Esophagus muscularis mucosa (tissue), 3 donors: ENCODE measurements around the gene TBC1D22A.

Source experiments
- EP300 ChIP-seq: sonication (generic); formaldehyde crosslinking; IDR thresholded peaks from one replicate; pipeline ENCODE4 v1.6.1; 2017; ENCODE audit warnings: antibody characterized with exemption
- TF ChIP-seq, protein P1 (sequence below), 3 experiments: fragments of 200-600 bp in 2 of 3; fragments of 450-650 bp in 1 of 3; sonication (generic) in 2 of 3; IDR thresholded peaks; one replicate each; pipeline ENCODE4 v1.5.1; 2017 to 2019; ENCODE audit warnings: antibody characterized with exemption in 3 of 3, mild to moderate bottlenecking in 2 of 3, moderate library complexity in 1 of 3

DNA sequence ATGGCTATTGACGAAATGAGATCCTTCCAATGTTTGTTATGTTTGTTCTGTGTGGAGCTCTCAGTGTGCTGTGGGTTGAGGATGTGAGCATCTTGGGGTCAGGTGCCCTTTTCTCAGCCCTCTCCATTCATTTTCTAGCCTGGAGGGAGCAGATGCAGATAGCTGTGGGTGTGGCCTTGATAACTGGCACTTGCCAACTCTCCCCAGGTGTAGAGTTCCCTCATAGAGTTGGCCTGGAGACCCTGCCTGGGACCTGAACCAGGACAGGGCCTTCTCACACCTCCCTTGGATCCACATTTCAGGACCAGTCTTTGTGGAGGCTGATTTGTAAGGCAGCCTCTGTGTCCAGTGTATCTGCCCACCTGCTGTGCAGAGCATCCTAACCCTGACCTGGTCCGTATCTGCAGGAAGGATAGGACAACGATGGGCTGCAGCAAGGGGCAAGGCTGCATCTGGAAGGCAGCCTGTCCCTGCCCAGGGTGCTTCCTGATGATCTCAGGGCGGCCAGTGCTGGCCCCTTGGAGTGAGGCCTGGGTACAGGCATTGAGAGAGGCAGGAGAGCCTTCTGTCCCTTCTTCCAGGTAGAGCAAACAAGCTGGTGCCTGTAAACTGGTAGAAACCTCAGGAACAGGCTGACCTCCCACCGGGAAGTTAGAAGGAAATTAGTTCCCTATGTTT, 245.9 kb downstream of the TBC1D22A start:
- TF ChIP-seq, protein P1, sequence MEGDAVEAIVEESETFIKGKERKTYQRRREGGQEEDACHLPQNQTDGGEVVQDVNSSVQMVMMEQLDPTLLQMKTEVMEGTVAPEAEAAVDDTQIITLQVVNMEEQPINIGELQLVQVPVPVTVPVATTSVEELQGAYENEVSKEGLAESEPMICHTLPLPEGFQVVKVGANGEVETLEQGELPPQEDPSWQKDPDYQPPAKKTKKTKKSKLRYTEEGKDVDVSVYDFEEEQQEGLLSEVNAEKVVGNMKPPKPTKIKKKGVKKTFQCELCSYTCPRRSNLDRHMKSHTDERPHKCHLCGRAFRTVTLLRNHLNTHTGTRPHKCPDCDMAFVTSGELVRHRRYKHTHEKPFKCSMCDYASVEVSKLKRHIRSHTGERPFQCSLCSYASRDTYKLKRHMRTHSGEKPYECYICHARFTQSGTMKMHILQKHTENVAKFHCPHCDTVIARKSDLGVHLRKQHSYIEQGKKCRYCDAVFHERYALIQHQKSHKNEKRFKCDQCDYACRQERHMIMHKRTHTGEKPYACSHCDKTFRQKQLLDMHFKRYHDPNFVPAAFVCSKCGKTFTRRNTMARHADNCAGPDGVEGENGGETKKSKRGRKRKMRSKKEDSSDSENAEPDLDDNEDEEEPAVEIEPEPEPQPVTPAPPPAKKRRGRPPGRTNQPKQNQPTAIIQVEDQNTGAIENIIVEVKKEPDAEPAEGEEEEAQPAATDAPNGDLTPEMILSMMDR (IDR thresholded peaks at IDR 0.05): no peak
- TF ChIP-seq EP300: no peak
